Activated naive CD4-positive, alpha-beta T cell treated with anti-CD3 and anti-CD28 coated beads, Interleukin-2, amount 10 ng/mL, durations not matched to agents 7 days and 5 days (primary cell): ENCODE data around the gene FBXL2.
"Not testable (repeated sequence)": the region's sequence is repeated elsewhere in the genome, so short reads cannot be mapped to it uniquely, and the experiment has no call there.

Source experiments
- CTCF ChIA-PET: fragments of 350-600 bp; sonication (Branson Sonifier 250); formaldehyde crosslinking; loops from one replicate; lab custom pipeline; 2021; ENCODE audit warnings: antibody characterized with exemption; lab: Charles Lee
- DNase-seq: peaks from one replicate; pipeline ENCODE4 v3.0.0-alpha.2; 2020
- H3K27ac Mint-ChIP-seq: one replicate; pipeline ENCODE4 v1.8.0; 2021; ENCODE audit warnings: mild to moderate bottlenecking, moderate library complexity, mixed read lengths
- H3K27me3 Mint-ChIP-seq: one replicate; pipeline ENCODE4 v1.8.0; 2021; ENCODE audit warnings: mild to moderate bottlenecking, mixed read lengths
- H3K36me3 Mint-ChIP-seq: one replicate; pipeline ENCODE4 v1.8.0; 2021; ENCODE audit warnings: mixed read lengths
- H3K4me1 Mint-ChIP-seq: one replicate; pipeline ENCODE4 v1.8.0; 2021; ENCODE audit warnings: mixed read lengths
- H3K4me3 Mint-ChIP-seq: one replicate; pipeline ENCODE4 v1.8.0; 2021; ENCODE audit warnings: mild to moderate bottlenecking, moderate library complexity, mixed read lengths
- H3K9me3 Mint-ChIP-seq: one replicate; pipeline ENCODE4 v1.8.0; 2021; ENCODE audit warnings: mixed read lengths

FBXL2 gene

GRCh38 chr3:33385423-33385822, 108.2 kb downstream of the FBXL2 start:
- H3K27ac Mint-ChIP-seq = no peak overlapping the region
- peaks cover 29% of the 10 kb centered on the region for H3K36me3 Mint-ChIP-seq
- H3K27me3 Mint-ChIP-seq = no peaks in the 10 kb centered on the region
- CTCF ChIA-PET = interaction anchor here (0.6 to 3.1 kb wide), 2 partner anchors 8 to 13 kb away, joined by 3 to 21 read pairs; no protein-coding TSS in a partner anchor
- H3K4me3 Mint-ChIP-seq = no peak overlapping the region
- H3K9me3 Mint-ChIP-seq = no peaks in the 10 kb centered on the region
- DNase-seq = peak; percentile 60
- peaks cover 16% of the 10 kb centered on the region for H3K4me1 Mint-ChIP-seq

- H3K36me3 Mint-ChIP-seq = peaks cover 39% of the 10 kb centered on the region
- CTCF ChIA-PET = interaction anchor here (1.0 to 3.1 kb wide), 2 partner anchors 9 to 14 kb away, joined by 4 to 21 read pairs; no protein-coding TSS in a partner anchor
- no peaks in the 10 kb centered on the region for H3K27me3 Mint-ChIP-seq
- H3K27ac Mint-ChIP-seq = no peak overlapping the region
- no peak overlapping the region for H3K4me3 Mint-ChIP-seq
- DNase-seq = no peak
- H3K4me1 Mint-ChIP-seq = peaks cover 20% of the 10 kb centered on the region
- no peaks in the 10 kb centered on the region for H3K9me3 Mint-ChIP-seq
Measured at GRCh38 chr3:33386631-33387030, 109.4 kb downstream of the FBXL2 start.

GRCh38 chr3:33388374-33389100, 111.3 kb downstream of the FBXL2 start:
- Mint-ChIP-seq H3K27me3 (no peaks in the 10 kb centered on the region), H3K27ac (no peak overlapping the region), H3K4me1 (peaks cover 28% of the 10 kb centered on the region), H3K36me3 (peaks cover 53% of the 10 kb centered on the region), H3K9me3 (no peaks in the 10 kb centered on the region), H3K4me3 (no peak overlapping the region)
- no peak for DNase-seq
- CTCF ChIA-PET = no interaction called here

GRCh38 chr3:33389908-33390307, 112.7 kb downstream of the FBXL2 start:
- Mint-ChIP-seq H3K9me3 (no peaks in the 10 kb centered on the region), H3K4me3 (no peak overlapping the region), H3K36me3 (peaks cover 54% of the 10 kb centered on the region), H3K27me3 (no peaks in the 10 kb centered on the region), H3K27ac (no peak overlapping the region), H3K4me1 (peaks cover 27% of the 10 kb centered on the region)
- DNase-seq = no peak
- CTCF ChIA-PET = interaction anchor here (0.6 to 1.7 kb wide), 2 partner anchors 397 to 424 kb away, joined by 3 to 5 read pairs; no protein-coding TSS in a partner anchor

GRCh38 chr3:33391255-33391995, 114.2 kb downstream of the FBXL2 start:
- Mint-ChIP-seq H3K9me3 (no peaks in the 10 kb centered on the region), H3K27ac (peak overlapping the region; percentile 46), H3K4me3 (no peak overlapping the region), H3K4me1 (peaks cover 14% of the 10 kb centered on the region), H3K27me3 (no peaks in the 10 kb centered on the region), H3K36me3 (peaks cover 58% of the 10 kb centered on the region)
- CTCF ChIA-PET = interaction anchor here (1.7 kb wide), 1 partner anchor 396 kb away, joined by 5 read pairs; no protein-coding TSS in a partner anchor
- no peak for DNase-seq

- peaks cover 59% of the 10 kb centered on the region for H3K36me3 Mint-ChIP-seq
- H3K4me1 Mint-ChIP-seq = peaks cover 11% of the 10 kb centered on the region
- H3K27me3 Mint-ChIP-seq = no peaks in the 10 kb centered on the region
- no peak for DNase-seq
- no peaks in the 10 kb centered on the region for H3K9me3 Mint-ChIP-seq
- no peak overlapping the region for H3K4me3 Mint-ChIP-seq
- CTCF ChIA-PET = no interaction called here
- H3K27ac Mint-ChIP-seq = no peak overlapping the region
Measured at GRCh38 chr3:33392144-33392543, 114.9 kb downstream of the FBXL2 start.

- H3K4me1 Mint-ChIP-seq = peaks cover 11% of the 10 kb centered on the region
- no peak overlapping the region for H3K27ac Mint-ChIP-seq
- CTCF ChIA-PET = no interaction called here
- H3K9me3 Mint-ChIP-seq = no peaks in the 10 kb centered on the region
- H3K27me3 Mint-ChIP-seq = no peaks in the 10 kb centered on the region
- peaks cover 65% of the 10 kb centered on the region for H3K36me3 Mint-ChIP-seq
- DNase-seq = no peak
- H3K4me3 Mint-ChIP-seq = no peak overlapping the region
Measured at GRCh38 chr3:33392703-33393125, 115.5 kb downstream of the FBXL2 start.

- no peak overlapping the region for H3K27ac Mint-ChIP-seq
- no peak overlapping the region for H3K4me3 Mint-ChIP-seq
- DNase-seq = no peak
- H3K36me3 Mint-ChIP-seq = peaks cover 74% of the 10 kb centered on the region
- H3K9me3 Mint-ChIP-seq = no peaks in the 10 kb centered on the region
- CTCF ChIA-PET = interaction anchor here (1.1 kb wide), 1 partner anchor 22 kb away, joined by 3 read pairs; no protein-coding TSS in a partner anchor
- H3K4me1 Mint-ChIP-seq = peaks cover 11% of the 10 kb centered on the region
- no peaks in the 10 kb centered on the region for H3K27me3 Mint-ChIP-seq
Measured at GRCh38 chr3:33394403-33395054, 117.3 kb downstream of the FBXL2 start.

- CTCF ChIA-PET = interaction anchor here (1.3 kb wide), 1 partner anchor 10 kb away, joined by 4 read pairs; no protein-coding TSS in a partner anchor
- no peak overlapping the region for H3K27ac Mint-ChIP-seq
- no peak overlapping the region for H3K4me3 Mint-ChIP-seq
- H3K4me1 Mint-ChIP-seq = peaks cover 11% of the 10 kb centered on the region
- peaks cover 70% of the 10 kb centered on the region for H3K36me3 Mint-ChIP-seq
- DNase-seq = no peak
- H3K27me3 Mint-ChIP-seq = no peaks in the 10 kb centered on the region
- no peaks in the 10 kb centered on the region for H3K9me3 Mint-ChIP-seq
Measured at GRCh38 chr3:33395900-33396299, 118.7 kb downstream of the FBXL2 start.

GRCh38 chr3:33398410-33398809, 121.2 kb downstream of the FBXL2 start:
- CTCF ChIA-PET = interaction anchor here (2.4 kb wide), 1 partner anchor 26 kb away, joined by 8 read pairs; no protein-coding TSS in a partner anchor
- Mint-ChIP-seq H3K27ac (no peak overlapping the region), H3K4me3 (no peak overlapping the region), H3K4me1 (no peaks in the 10 kb centered on the region), H3K36me3 (peaks cover 54% of the 10 kb centered on the region), H3K27me3 (no peaks in the 10 kb centered on the region), H3K9me3 (no peaks in the 10 kb centered on the region)
- no peak for DNase-seq

GRCh38 chr3:33401781-33402180, 124.5 kb downstream of the FBXL2 start:
- H3K4me1 Mint-ChIP-seq = no peaks in the 10 kb centered on the region
- no peak for DNase-seq
- CTCF ChIA-PET = interaction anchor here (2.2 kb wide), 1 partner anchor 29 kb away, joined by 6 read pairs; no protein-coding TSS in a partner anchor
- no peak overlapping the region for H3K4me3 Mint-ChIP-seq
- no peaks in the 10 kb centered on the region for H3K27me3 Mint-ChIP-seq
- H3K36me3 Mint-ChIP-seq = peaks cover 42% of the 10 kb centered on the region
- no peaks in the 10 kb centered on the region for H3K9me3 Mint-ChIP-seq
- H3K27ac Mint-ChIP-seq = no peak overlapping the region

GRCh38 chr3:33402936-33403335, 125.7 kb downstream of the FBXL2 start:
- no peaks in the 10 kb centered on the region for H3K9me3 Mint-ChIP-seq
- CTCF ChIA-PET = no interaction called here
- no peaks in the 10 kb centered on the region for H3K4me1 Mint-ChIP-seq
- H3K4me3 Mint-ChIP-seq = no peak overlapping the region
- DNase-seq = no peak
- no peak overlapping the region for H3K27ac Mint-ChIP-seq
- no peaks in the 10 kb centered on the region for H3K27me3 Mint-ChIP-seq
- peaks cover 40% of the 10 kb centered on the region for H3K36me3 Mint-ChIP-seq

GRCh38 chr3:33403756-33404155, 126.5 kb downstream of the FBXL2 start:
- CTCF ChIA-PET = no interaction called here
- H3K9me3 Mint-ChIP-seq = no peaks in the 10 kb centered on the region
- H3K36me3 Mint-ChIP-seq = peaks cover 42% of the 10 kb centered on the region

GRCh38 chr3:33410816-33411215, 133.6 kb downstream of the FBXL2 start:
- H3K4me3 Mint-ChIP-seq, DNase-seq, H3K9me3 Mint-ChIP-seq, H3K27me3 Mint-ChIP-seq, H3K27ac Mint-ChIP-seq, H3K4me1 Mint-ChIP-seq: not testable (repeated sequence)
- CTCF ChIA-PET = interaction anchor here (1.7 kb wide), 1 partner anchor 38 kb away, joined by 5 read pairs; no protein-coding TSS in a partner anchor
- peaks cover 62% of the 10 kb centered on the region for H3K36me3 Mint-ChIP-seq

More at GRCh38 chr3:33403756-33404155, 126.5 kb downstream of the FBXL2 start:
- H3K4me1 Mint-ChIP-seq = no peaks in the 10 kb centered on the region
- H3K27me3 Mint-ChIP-seq = no peaks in the 10 kb centered on the region
- no peak overlapping the region for H3K27ac Mint-ChIP-seq
- no peak for DNase-seq
- H3K4me3 Mint-ChIP-seq = no peak overlapping the region
